NCI-H748 (cell line): Measurements from ENCODE around the gene POLR3A.
A peak's percentile ranks its signal among the peaks of the same experiment; 100 is the strongest.

Experiments used
- DNase-seq: peaks from one replicate; lab custom pipeline; 2025; ENCODE audit not compliant: unreplicated experiment; lab: John Stamatoyannopoulos, UW

POLR3A gene

GRCh38 chr10:78047314-78047891 is 18.1 kb upstream of the POLR3A start:
- DNase-seq = peak; percentile 89

- no peak for DNase-seq
These were observed 17.5 kb upstream of the POLR3A start for GRCh38 chr10:78046711-78047269.

GRCh38 chr10:78045856-78046255 is 16.5 kb upstream of the POLR3A start:
- no peak for DNase-seq

GRCh38 chr10:78045237-78045636 is 15.9 kb upstream of the POLR3A start:
- DNase-seq = no peak

GRCh38 chr10:78044699-78045098 is 15.4 kb upstream of the POLR3A start:
- DNase-seq = no peak

- no peak for DNase-seq
These were observed 14.9 kb upstream of the POLR3A start for GRCh38 chr10:78044179-78044578.

- no peak for DNase-seq
These were observed 13.4 kb upstream of the POLR3A start for GRCh38 chr10:78042752-78043104.

GRCh38 chr10:78042058-78042751 is 12.9 kb upstream of the POLR3A start:
- DNase-seq = no peak

GRCh38 chr10:78041170-78042057 is 12.1 kb upstream of the POLR3A start:
- DNase-seq = no peak

- DNase-seq = no peak
These were observed 10.4 kb upstream of the POLR3A start for GRCh38 chr10:78039743-78040142.

- no peak for DNase-seq
These were observed 9.7 kb upstream of the POLR3A start for GRCh38 chr10:78038791-78039547.

GRCh38 chr10:78038105-78038504 is 8.8 kb upstream of the POLR3A start:
- DNase-seq = no peak

- DNase-seq = no peak
These were observed 6.7 kb upstream of the POLR3A start for GRCh38 chr10:78035933-78036583.

- no peak for DNase-seq
These were observed 6.1 kb upstream of the POLR3A start for GRCh38 chr10:78035437-78035836.

- DNase-seq = no peak
These were observed 5.7 kb upstream of the POLR3A start for GRCh38 chr10:78035025-78035424.

- peak; percentile 95 for DNase-seq
These were observed 4.5 kb upstream of the POLR3A start, which contains the start of gene RPS24 for GRCh38 chr10:78033637-78034470. TSS of gene RPS24 (plus strand) at chr10:78033863. CDS start at chr10:78033902, 39 bp downstream.

GRCh38 chr10:78033387-78033636 is 4.0 kb upstream of the POLR3A start:
- no peak for DNase-seq

- DNase-seq = peak; percentile 16
These were observed 662 bp downstream of the POLR3A start for GRCh38 chr10:78028438-78029268.
